GM10266 (cell line): ENCODE data around the gene SCN8A.

Experiments
- DNase-seq: peaks from one replicate; pipeline ENCODE4 v3.0.0; 2012; ENCODE audit errors: extremely low spot score
- TF ChIP-seq, protein P1 (sequence below): IDR thresholded peaks from 2 replicates; pipeline ENCODE4 v1.5.1; 2012; ENCODE audit warnings: mild to moderate bottlenecking, low read depth; ENCODE audit not compliant: control insufficient read depth, insufficient read depth; ENCODE audit errors: missing control alignments

Gene SCN8A

DNA sequence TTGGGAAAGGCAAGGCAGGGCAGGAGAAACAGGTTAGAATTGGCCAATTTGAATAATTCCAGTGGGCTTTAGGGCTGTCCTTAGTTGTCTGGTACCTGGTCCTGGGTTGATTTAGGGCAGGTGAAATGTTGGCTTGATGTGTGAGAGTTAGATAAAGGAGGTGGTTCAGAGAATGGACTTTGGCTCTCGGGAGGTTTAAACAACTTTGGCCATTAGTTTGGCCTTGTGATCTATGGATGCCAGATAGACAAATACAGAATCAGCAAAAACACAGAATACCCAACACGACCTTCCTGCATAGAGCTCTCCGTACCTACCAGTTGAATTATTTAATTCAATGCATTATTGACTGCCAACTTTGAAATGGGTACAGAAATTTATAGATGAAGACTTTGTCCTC is 35.1 kb downstream of the SCN8A start:
- TF ChIP-seq, protein P1, sequence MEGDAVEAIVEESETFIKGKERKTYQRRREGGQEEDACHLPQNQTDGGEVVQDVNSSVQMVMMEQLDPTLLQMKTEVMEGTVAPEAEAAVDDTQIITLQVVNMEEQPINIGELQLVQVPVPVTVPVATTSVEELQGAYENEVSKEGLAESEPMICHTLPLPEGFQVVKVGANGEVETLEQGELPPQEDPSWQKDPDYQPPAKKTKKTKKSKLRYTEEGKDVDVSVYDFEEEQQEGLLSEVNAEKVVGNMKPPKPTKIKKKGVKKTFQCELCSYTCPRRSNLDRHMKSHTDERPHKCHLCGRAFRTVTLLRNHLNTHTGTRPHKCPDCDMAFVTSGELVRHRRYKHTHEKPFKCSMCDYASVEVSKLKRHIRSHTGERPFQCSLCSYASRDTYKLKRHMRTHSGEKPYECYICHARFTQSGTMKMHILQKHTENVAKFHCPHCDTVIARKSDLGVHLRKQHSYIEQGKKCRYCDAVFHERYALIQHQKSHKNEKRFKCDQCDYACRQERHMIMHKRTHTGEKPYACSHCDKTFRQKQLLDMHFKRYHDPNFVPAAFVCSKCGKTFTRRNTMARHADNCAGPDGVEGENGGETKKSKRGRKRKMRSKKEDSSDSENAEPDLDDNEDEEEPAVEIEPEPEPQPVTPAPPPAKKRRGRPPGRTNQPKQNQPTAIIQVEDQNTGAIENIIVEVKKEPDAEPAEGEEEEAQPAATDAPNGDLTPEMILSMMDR: no peak
- no peak for DNase-seq

DNA sequence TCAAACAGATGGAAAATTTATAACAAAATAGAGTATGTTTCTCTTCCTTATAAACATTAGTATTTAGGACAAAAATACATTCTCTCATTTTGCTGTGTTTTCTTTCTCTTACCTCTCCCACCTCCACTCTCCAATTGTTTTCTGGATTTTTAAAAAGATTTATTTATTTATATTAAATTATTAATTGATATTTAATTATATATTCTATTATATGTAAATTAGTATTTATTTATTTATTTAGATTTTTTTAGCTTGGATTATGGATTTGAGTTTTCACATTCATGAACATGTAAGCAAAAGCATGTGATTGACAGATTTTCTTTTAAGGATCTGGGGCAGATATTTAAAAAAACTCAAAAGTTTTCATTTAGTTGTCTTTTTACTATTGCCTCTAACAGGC is 35.6 kb downstream of the SCN8A start:
- TF ChIP-seq, protein P1: no peak
- DNase-seq: no peak

DNA sequence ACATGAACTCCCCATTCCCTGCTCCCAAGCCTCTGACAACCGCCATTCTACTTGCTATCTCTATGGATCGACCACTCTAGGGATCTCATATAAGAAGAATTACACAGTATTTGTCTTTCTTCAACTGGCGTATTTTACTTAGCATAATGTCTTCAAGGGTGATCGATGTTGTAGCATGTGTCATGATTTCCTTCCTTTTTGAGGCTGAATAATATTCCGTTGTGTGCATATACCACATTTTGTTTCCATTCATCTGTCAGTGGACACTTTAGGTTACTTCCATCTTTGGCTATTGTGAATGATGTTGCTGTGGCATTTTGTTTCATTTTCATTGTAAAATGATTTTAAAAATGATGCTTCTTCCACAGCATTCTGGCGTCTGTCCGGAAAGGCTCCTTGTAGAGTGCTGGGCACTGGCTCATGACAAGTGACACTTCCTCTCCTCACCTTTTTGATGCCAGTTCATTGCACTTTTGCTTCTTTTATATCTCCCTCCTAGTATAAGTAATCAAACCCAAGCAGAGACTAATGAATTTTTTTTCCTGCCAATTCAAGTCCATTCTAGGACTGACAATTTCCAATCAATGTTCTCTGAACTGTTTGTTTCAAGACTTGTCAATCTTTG is 39.3 kb downstream of the SCN8A start:
- DNase-seq: no peak
- TF ChIP-seq, protein P1: no peak

DNA sequence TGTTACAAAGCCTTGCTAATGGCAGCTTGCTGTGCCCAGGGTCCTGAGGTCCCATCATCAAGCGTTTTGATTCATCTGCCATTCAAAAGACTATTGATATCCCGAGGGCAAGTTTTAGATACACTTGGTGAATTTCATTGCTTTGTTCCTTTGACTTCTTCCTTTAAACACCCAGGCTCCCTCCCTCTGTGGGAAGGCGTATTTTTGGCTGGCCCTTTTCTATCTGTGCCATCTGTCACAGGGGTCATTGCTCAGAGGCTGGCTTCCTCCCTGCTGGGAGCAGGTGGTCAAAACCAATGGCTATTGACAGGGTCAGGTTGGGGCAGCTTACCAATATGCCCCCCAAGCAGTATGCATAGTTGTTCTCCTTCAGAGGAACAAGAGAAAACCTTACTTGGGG is 40.0 kb downstream of the SCN8A start:
- TF ChIP-seq, protein P1: no peak
- no peak for DNase-seq

DNA sequence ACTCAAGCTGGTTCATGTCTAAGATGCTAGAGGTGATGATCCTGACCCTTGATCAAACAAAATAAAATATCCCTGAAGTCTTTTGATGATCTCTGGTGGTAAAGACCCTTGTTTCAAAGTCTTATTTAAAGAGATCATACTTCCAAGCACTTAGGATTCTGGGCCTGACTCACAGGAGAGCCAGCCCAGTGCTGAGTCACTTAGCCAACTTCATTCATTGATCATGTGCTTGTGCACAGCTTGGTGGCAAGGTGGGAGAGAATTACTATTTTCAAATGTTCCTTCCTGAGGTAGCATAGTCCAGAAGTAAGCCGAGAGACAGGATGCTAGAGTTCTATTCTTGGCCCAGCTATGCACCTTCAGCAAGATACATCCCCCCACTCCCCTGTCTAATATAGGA is 40.6 kb downstream of the SCN8A start:
- DNase-seq: no peak
- TF ChIP-seq, protein P1: no peak

DNA sequence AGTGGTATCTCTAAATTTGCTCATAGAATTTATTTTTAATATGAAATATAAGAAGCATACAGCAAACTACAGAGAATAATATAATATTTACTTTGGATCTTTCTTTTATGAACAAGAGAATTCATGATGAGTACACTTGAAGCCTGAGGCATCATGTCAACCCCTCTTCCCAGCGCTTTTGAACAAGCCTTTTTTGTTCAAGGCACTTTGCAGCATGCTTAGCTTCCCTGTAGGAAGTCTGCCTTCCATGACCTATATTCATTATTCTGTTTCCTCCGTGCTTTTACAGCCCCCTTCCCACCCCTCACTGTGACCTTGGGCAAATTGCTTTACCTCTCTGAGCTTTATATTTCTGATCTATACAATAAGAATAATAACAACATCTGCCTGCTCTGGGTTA is 41.6 kb downstream of the SCN8A start:
- TF ChIP-seq, protein P1: no peak
- DNase-seq: no peak

DNA sequence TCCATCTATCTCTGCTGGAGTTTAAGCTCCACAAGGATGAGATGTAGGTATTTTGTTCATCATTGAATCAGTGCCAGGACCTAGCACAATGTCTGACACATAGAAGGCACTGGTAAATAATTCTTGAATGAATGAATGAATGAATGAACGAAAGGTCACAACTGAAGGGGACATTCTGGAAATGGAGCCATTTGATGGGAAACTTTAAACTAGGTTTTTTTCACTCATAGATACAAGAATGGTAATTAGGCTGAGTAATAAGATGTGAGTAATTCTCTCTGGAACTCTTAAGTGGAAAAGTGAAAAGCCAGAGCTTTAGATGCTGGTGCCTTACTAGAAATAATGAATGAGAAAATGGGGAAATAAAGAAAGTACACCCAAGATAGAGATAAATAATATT is 44.3 kb downstream of the SCN8A start:
- TF ChIP-seq, protein P1: no peak
- DNase-seq: no peak
